ENCODE results near the gene DMXL1.

Gene DMXL1

GRCh38 chr5:119088438-119088837 lies 17.6 kb downstream of the DMXL1 start:
- Histone ChIP-seq H3K27ac (ENCODE audit: low read length) (no peak overlapping the region), H3K9ac (ENCODE audit: low read length) (no peak overlapping the region), H3K36me3 (replicated peaks; ENCODE audit: insufficient read depth, low read length) (no peaks in the 10 kb centered on the region), H3K9me3 (replicated peaks; ENCODE audit: insufficient read depth, low read length) (no peaks in the 10 kb centered on the region), H3K4me3 (ENCODE audit: low read length) (no peak overlapping the region), H3K4me2 (ENCODE audit: low read depth, low read length) (no peak overlapping the region), H3K79me2 (ENCODE audit: low read length) (peaks cover 88% of the 10 kb centered on the region), H3F3A (ENCODE audit: insufficient read depth, low read length) (no peaks in the 10 kb centered on the region), H3K4me1 (ENCODE audit: low read length) (no peaks in the 10 kb centered on the region), H3K27me3 (replicated peaks; ENCODE audit: insufficient read depth, low read length) (no peaks in the 10 kb centered on the region), H4K20me1 (ENCODE audit: insufficient read depth, low read length) (no peaks in the 10 kb centered on the region), H2AFZ (ENCODE audit: low read length) (no peak overlapping the region), H3K9me2 (replicated peaks; ENCODE audit: insufficient read depth, low read length) (no peaks in the 10 kb centered on the region)
- DNase-seq: no peak
- TF ChIP-seq CTCF (IDR thresholded peaks at IDR 0.05; ENCODE audit: low read length) (no peak), EZH2phosphoT487 (IDR thresholded peaks at IDR 0.05; ENCODE audit: low read length) (no peak), EZH2 (optimal IDR thresholded peaks at IDR 0.05; ENCODE audit: low read depth, low read length) (no peak)

GRCh38 chr5:119095611-119096010 lies 24.7 kb downstream of the DMXL1 start:
- Histone ChIP-seq H3K9me3 (replicated peaks; ENCODE audit: insufficient read depth, low read length) (no peaks in the 10 kb centered on the region), H3K27ac (ENCODE audit: low read length) (no peak overlapping the region), H4K20me1 (ENCODE audit: insufficient read depth, low read length) (no peaks in the 10 kb centered on the region), H3K9ac (ENCODE audit: low read length) (no peak overlapping the region), H3K36me3 (replicated peaks; ENCODE audit: insufficient read depth, low read length) (no peaks in the 10 kb centered on the region), H3K27me3 (replicated peaks; ENCODE audit: insufficient read depth, low read length) (no peaks in the 10 kb centered on the region), H3K4me3 (ENCODE audit: low read length) (no peak overlapping the region), H3F3A (ENCODE audit: insufficient read depth, low read length) (no peaks in the 10 kb centered on the region), H3K9me2 (replicated peaks; ENCODE audit: insufficient read depth, low read length) (no peaks in the 10 kb centered on the region), H3K4me1 (ENCODE audit: low read length) (no peaks in the 10 kb centered on the region), H2AFZ (ENCODE audit: low read length) (no peak overlapping the region), H3K4me2 (ENCODE audit: low read depth, low read length) (no peak overlapping the region), H3K79me2 (ENCODE audit: low read length) (peaks cover 52% of the 10 kb centered on the region)
- TF ChIP-seq EZH2 (optimal IDR thresholded peaks at IDR 0.05; ENCODE audit: low read depth, low read length): no peak
- no peak for TF ChIP-seq EZH2phosphoT487 (IDR thresholded peaks at IDR 0.05; ENCODE audit: low read length)
- no peak for TF ChIP-seq CTCF (IDR thresholded peaks at IDR 0.05; ENCODE audit: low read length)
- DNase-seq: no peak

- Histone ChIP-seq H3K79me2 (ENCODE audit: low read length) (0 out of 2 replicates have a peak, but pooled peaks cover 7% of the 10 kb centered on the region), H3K27ac (ENCODE audit: low read length) (no peak overlapping the region), H3K9ac (ENCODE audit: low read length) (no peak overlapping the region), H3K4me2 (ENCODE audit: low read depth, low read length) (no peak overlapping the region), H3K4me1 (ENCODE audit: low read length) (no peaks in the 10 kb centered on the region), H3K4me3 (ENCODE audit: low read length) (no peak overlapping the region), H2AFZ (ENCODE audit: low read length) (no peak overlapping the region), H3K27me3 (replicated peaks; ENCODE audit: insufficient read depth, low read length) (no peaks in the 10 kb centered on the region), H3K9me3 (replicated peaks; ENCODE audit: insufficient read depth, low read length) (no peaks in the 10 kb centered on the region), H3K36me3 (replicated peaks; ENCODE audit: insufficient read depth, low read length) (no peaks in the 10 kb centered on the region), H4K20me1 (ENCODE audit: insufficient read depth, low read length) (no peaks in the 10 kb centered on the region), H3K9me2 (replicated peaks; ENCODE audit: insufficient read depth, low read length) (no peaks in the 10 kb centered on the region), H3F3A (ENCODE audit: insufficient read depth, low read length) (no peaks in the 10 kb centered on the region)
- no peak for DNase-seq
- no peak for TF ChIP-seq EZH2 (optimal IDR thresholded peaks at IDR 0.05; ENCODE audit: low read depth, low read length)
- no peak for TF ChIP-seq EZH2phosphoT487 (IDR thresholded peaks at IDR 0.05; ENCODE audit: low read length)
- TF ChIP-seq CTCF (IDR thresholded peaks at IDR 0.05; ENCODE audit: low read length): no peak
These were observed 35.1 kb downstream of the DMXL1 start for GRCh38 chr5:119105971-119106370.
